H1 (cell line): ENCODE data around the gene PDXP. TPM values are rescaled to one million over a fixed set of nuclear protein-coding genes. Genes with fewer than 3 reads are reported as not detected.

ENCODE experiments used
- CTCF ChIA-PET: fragments of 300-600 bp; sonication (Branson Sonifier 250); formaldehyde crosslinking; loops from one replicate; lab custom pipeline; 2021; ENCODE audit not compliant: partially characterized antibody; lab: Charles Lee
- POLR2A ChIA-PET: fragments of 300-600 bp; sonication (Branson Sonifier 250); formaldehyde crosslinking; loops from one replicate; lab custom pipeline; 2021; ENCODE audit warnings: inconsistent platforms; ENCODE audit not compliant: partially characterized antibody; lab: Charles Lee
- DNase-seq, 2 experiments: peaks; one replicate each; pipeline versions ENCODE4 v3.0.0 to v3.0.0-alpha.2; 2010 to 2022; ENCODE audit warnings: low spot score in 2 of 2, low read depth in 1 of 2, mixed read lengths in 1 of 2
- FAIRE-seq: peaks from 2 replicates; lab custom pipeline; 2011; peaks lifted over from hg19 to GRCh38; lab: Jason Lieb, UNC
- H2AFZ ChIP-seq: 2 replicates; pipeline ENCODE4 v1.8.1; 2012; ENCODE audit warnings: low read length, inconsistent platforms
- H2AK5ac ChIP-seq: 2 replicates; pipeline ENCODE4 v1.6.1; 2013; ENCODE audit warnings: low read depth, low read length
- H2BK120ac ChIP-seq: replicated peaks from 2 replicates; pipeline ENCODE3; 2013; ENCODE audit warnings: low read depth, low read length, inconsistent platforms
- H2BK12ac ChIP-seq: 2 replicates; pipeline ENCODE4 v1.6.1; 2013; ENCODE audit warnings: low read depth, low read length
- H2BK15ac ChIP-seq: 2 replicates; pipeline ENCODE4 v1.6.1; 2013; ENCODE audit warnings: low read length
- H2BK20ac ChIP-seq: 2 replicates; pipeline ENCODE4 v1.6.1; 2013; ENCODE audit warnings: low read length
- H2BK5ac ChIP-seq: 2 replicates; pipeline ENCODE4 v1.6.1; 2013; ENCODE audit warnings: low read depth, low read length
- H3K14ac ChIP-seq: 2 replicates; pipeline ENCODE4 v1.6.1; 2013; ENCODE audit warnings: inconsistent platforms; ENCODE audit not compliant: insufficient read length
- H3K18ac ChIP-seq: 2 replicates; pipeline ENCODE4 v1.6.1; 2013; ENCODE audit warnings: low read length; ENCODE audit errors: extremely low read depth
- H3K23ac ChIP-seq: 2 replicates; pipeline ENCODE4 v1.6.1; 2013; ENCODE audit warnings: inconsistent platforms; ENCODE audit not compliant: insufficient read length
- H3K23me2 ChIP-seq: 2 replicates; pipeline ENCODE4 v1.6.1; 2013; ENCODE audit warnings: low read depth, low read length
- H3K27ac ChIP-seq: 2 replicates; pipeline ENCODE4 v1.6.1; 2011; ENCODE audit warnings: low read depth, low read length, inconsistent platforms
- H3K27me3 ChIP-seq, 4 experiments: replicated peaks in 1 of 4; 1 replicate in 1 of 4; 2 replicates in 3 of 4; pipeline versions ENCODE4 v1.6.1 to v1.8.1; 2011 to 2013; ENCODE audit warnings: low read length in 3 of 4, mild to moderate bottlenecking in 3 of 4, inconsistent platforms in 2 of 4, mixed read lengths in 2 of 4, moderate library complexity in 1 of 4; ENCODE audit not compliant: control insufficient read depth in 3 of 4, insufficient read depth in 3 of 4; ENCODE audit errors: extremely low read depth in 1 of 4
- H3K36me3 ChIP-seq, 4 experiments: 2 replicates each; pipeline versions ENCODE4 v1.6.1 to v1.8.1; 2011 to 2013; ENCODE audit warnings: mild to moderate bottlenecking in 4 of 4, low read length in 3 of 4, moderate library complexity in 2 of 4, control low read depth in 1 of 4, inconsistent platforms in 1 of 4; ENCODE audit not compliant: insufficient read depth in 4 of 4, control insufficient read depth in 2 of 4
- H3K4ac ChIP-seq: replicated peaks from 2 replicates; pipeline ENCODE3; 2013; ENCODE audit warnings: low read length, low read depth, mixed read lengths, inconsistent platforms; ENCODE audit not compliant: insufficient read length
- H3K4me1 ChIP-seq, 4 experiments: replicated peaks in 1 of 4; 1 replicate in 1 of 4; 2 replicates in 3 of 4; pipeline versions ENCODE4 v1.6.1 to v1.8.1; 2011 to 2013; ENCODE audit warnings: low read length in 3 of 4, inconsistent platforms in 2 of 4, mixed read lengths in 1 of 4; ENCODE audit not compliant: insufficient read depth in 4 of 4, control insufficient read depth in 3 of 4
- H3K4me2 ChIP-seq, 2 experiments: 2 replicates each; pipeline versions ENCODE4 v1.6.1 to v1.8.1; 2011 to 2013; ENCODE audit warnings: low read depth in 2 of 2, low read length in 2 of 2, control low read depth in 1 of 2, inconsistent platforms in 1 of 2, mild to moderate bottlenecking in 1 of 2; ENCODE audit not compliant: insufficient read depth in 1 of 2
- H3K4me3 ChIP-seq, 4 experiments: fragments of 200-600, 300-600 bp in 1 of 4; sonication (generic), shearing (Covaris generic), sonication (Bioruptor Twin) in 1 of 4; 2 replicates each; pipeline versions ENCODE4 v1.5.1 to v1.8.1; 2011 to 2016; ENCODE audit warnings: low read length in 4 of 4, low read depth in 3 of 4, control low read depth in 2 of 4, inconsistent platforms in 2 of 4, mild to moderate bottlenecking in 2 of 4, mixed read lengths in 1 of 4, moderate library complexity in 1 of 4; ENCODE audit not compliant: insufficient read depth in 2 of 4; ENCODE audit errors: extremely low read depth in 1 of 4
- H3K56ac ChIP-seq: replicated peaks from 2 replicates; pipeline ENCODE3; 2013; ENCODE audit warnings: low read depth, mild to moderate bottlenecking, mixed read lengths, low read length, inconsistent platforms; ENCODE audit not compliant: insufficient read length
- H3K79me1 ChIP-seq: 2 replicates; pipeline ENCODE4 v1.6.1; 2013; ENCODE audit warnings: low read depth, low read length, control low read depth
- H3K79me2 ChIP-seq, 2 experiments: 2 replicates each; pipeline versions ENCODE4 v1.6.1 to v1.8.1; 2012 to 2013; ENCODE audit warnings: low read length in 2 of 2, mild to moderate bottlenecking in 2 of 2, inconsistent platforms in 1 of 2; ENCODE audit not compliant: insufficient read depth in 2 of 2, control insufficient read depth in 1 of 2
- H3K9ac ChIP-seq, 4 experiments: replicated peaks in 1 of 4; 1 replicate in 1 of 4; 2 replicates in 3 of 4; pipeline versions ENCODE4 v1.6.1 to v1.8.1; 2011 to 2013; ENCODE audit warnings: low read depth in 3 of 4, low read length in 3 of 4, control low read depth in 2 of 4, mild to moderate bottlenecking in 2 of 4, moderate library complexity in 2 of 4, inconsistent platforms in 1 of 4; ENCODE audit errors: extremely low read depth in 1 of 4
- H3K9me3 ChIP-seq, 2 experiments: 2 replicates each; pipeline versions ENCODE4 v1.6.1 to v1.8.1; 2012 to 2013; ENCODE audit warnings: mild to moderate bottlenecking in 2 of 2, moderate library complexity in 2 of 2, control low read depth in 1 of 2, inconsistent platforms in 1 of 2, low read depth in 1 of 2, low read length in 1 of 2, mixed read lengths in 1 of 2; ENCODE audit not compliant: insufficient read depth in 2 of 2
- H4K20me1 ChIP-seq, 2 experiments: replicated peaks in 1 of 2; 2 replicates each; pipeline versions ENCODE3 to v1.8.1; 2011 to 2013; ENCODE audit warnings: inconsistent platforms in 2 of 2, low read length in 2 of 2, mild to moderate bottlenecking in 1 of 2; ENCODE audit not compliant: insufficient read depth in 2 of 2, control insufficient read depth in 1 of 2
- H4K5ac ChIP-seq: 2 replicates; pipeline ENCODE4 v1.6.1; 2013; ENCODE audit warnings: low read length, low read depth, mixed read lengths, inconsistent platforms; ENCODE audit not compliant: insufficient read length
- H4K8ac ChIP-seq: 2 replicates; pipeline ENCODE4 v1.8.0; 2013; ENCODE audit warnings: mild to moderate bottlenecking, moderate library complexity, low read length, inconsistent platforms; ENCODE audit not compliant: insufficient read depth; ENCODE audit errors: extremely low read depth
- H4K91ac ChIP-seq: replicated peaks from 2 replicates; pipeline ENCODE3; 2013; ENCODE audit warnings: low read length, mixed read lengths, inconsistent platforms; ENCODE audit not compliant: insufficient read length
- CEBPB ChIP-seq: IDR thresholded peaks from 2 replicates; pipeline ENCODE4 v1.6.1; 2012; ENCODE audit warnings: low read depth, low read length
- GTF2F1 ChIP-seq: IDR thresholded peaks from 2 replicates; pipeline ENCODE4 v1.6.1; 2012; ENCODE audit warnings: low read depth, low read length, improper control_type of control experiment, borderline replicate concordance
- KDM5A ChIP-seq: fragments of 200-600 bp; IDR thresholded peaks from 2 replicates; pipeline ENCODE4 v1.7.1; 2012; ENCODE audit warnings: mild to moderate bottlenecking, low read length, inconsistent platforms, mixed read lengths
- NRF1 ChIP-seq: IDR thresholded peaks from 2 replicates; pipeline ENCODE4 v1.6.1; 2011; ENCODE audit warnings: mild to moderate bottlenecking, low read depth, low read length, improper control_type of control experiment
- TAF1 ChIP-seq: IDR thresholded peaks from 2 replicates; pipeline ENCODE4 v1.6.1; 2011; ENCODE audit warnings: mild to moderate bottlenecking, low read depth, low read length
- ZNF274 ChIP-seq: IDR thresholded peaks from 2 replicates; pipeline ENCODE4 v1.7.0; 2012; ENCODE audit warnings: low read length, borderline replicate concordance; ENCODE audit errors: extremely low read depth
- WGBS, 2 experiments: shearing (Covaris generic) in 1 of 2; methylation state at CpG; one replicate each; pipeline versions ENCODE4 v1.1.6 to v1.1.7; 2013 to 2015; ENCODE audit warnings: low lambda C conversion rate in 2 of 2, mixed read lengths in 2 of 2, inconsistent platforms in 1 of 2, low coverage in 1 of 2, missing lambda C conversion rate in 1 of 2; ENCODE audit not compliant: insufficient replicate concordance in 2 of 2, insufficient coverage in 1 of 2, insufficient read length in 1 of 2; ENCODE audit errors: extremely low coverage in 1 of 2, missing lambda C conversion rate in 1 of 2; 5-methylcytosine and 5-hydroxymethylcytosine counted together
- polyA plus RNA-seq, 7 experiments: library from polyadenylated mRNA; depleted of rRNA in 3 of 7; stranded (reverse) in 5 of 7; unstranded in 2 of 7; fragments of >200 nt in 5 of 7; fragments of 200-250 nt in 2 of 7; gene quantifications; 1 replicate in 5 of 7; 2 replicates in 1 of 7; 4 replicates in 1 of 7; pipeline versions ENCODE4 v1.2.1 to v1.2.3, GENCODE V29; 2011 to 2013; ENCODE audit warnings: missing spikeins in 2 of 7, mixed read lengths in 2 of 7
- total RNA-seq: library from RNA; stranded (reverse); fragmentation: NEBNext Ultra II Directional; extraction: Animal tissue kit (Norgen Biotek cat#: 25700); gene quantifications from 2 replicates; pipeline ENCODE4 v1.2.1, GENCODE V29; 2021
- TF ChIP-seq, protein P1 (sequence below): IDR thresholded peaks from 2 replicates; pipeline ENCODE4 v1.6.1; 2011; ENCODE audit warnings: low read depth, mild to moderate bottlenecking, low read length; ENCODE audit not compliant: insufficient read depth

The PDXP gene
- total and polyA plus RNA-seq, 2 of the 8 experiments (the other 6 are each of a cell fraction or from before 2014, with no cell fraction given), result 36.6 to 67.7 TPM

DNA sequence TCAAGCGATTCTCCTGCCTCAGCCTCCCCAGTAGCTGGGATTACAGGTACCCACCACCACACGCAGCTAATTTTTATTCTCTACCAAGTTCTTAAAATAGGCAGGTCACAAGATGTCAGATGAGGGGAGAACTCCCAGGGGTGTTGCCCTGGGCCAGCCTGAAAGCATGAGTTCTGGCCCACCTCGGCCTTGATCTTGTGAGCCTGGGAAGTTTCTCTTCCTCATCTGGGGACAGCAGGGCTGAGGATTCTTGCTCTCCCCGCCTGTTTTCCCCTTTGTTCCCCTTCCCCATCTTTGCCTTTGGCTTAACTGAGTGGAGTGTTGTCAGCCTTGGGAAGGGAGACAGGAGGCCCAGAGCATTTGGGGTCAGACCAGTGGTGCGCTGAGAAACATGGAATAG is 3.5 kb downstream of the PDXP start:
- no peak overlapping the region for H3K18ac ChIP-seq
- 95% methylated on average over 5 of the region's 5 CpGs; no CpG with 5 or more reads in 1 of the 2 experiments for WGBS, 2 experiments
- no peak overlapping the region for H3K9ac ChIP-seq
- H3K36me3 ChIP-seq, result peaks cover 2 to 16% (median 8%) of the 10 kb centered on the region in 4 experiments; a peak in 5 of 8 replicates
- no peak overlapping the region for H4K5ac ChIP-seq
- H4K20me1 ChIP-seq, result peaks cover 23 to 43% of the 10 kb centered on the region in 2 experiments
- POLR2A ChIA-PET, result interaction anchor here (0.6 to 5.1 kb wide), 5 partner anchors 10 to 142 kb away, joined by 3 to 37 read pairs (median 13); partner anchors contain the start of gene LGALS1
- no peak overlapping the region for H2BK20ac ChIP-seq
- no peaks in the 10 kb centered on the region for H3K27me3 ChIP-seq
- no peak overlapping the region for H3K23ac ChIP-seq
- H3K56ac ChIP-seq, result no peak overlapping the region
- no peak overlapping the region for H2BK12ac ChIP-seq
- peaks cover 11% of the 10 kb centered on the region for H3K23me2 ChIP-seq
- H3K4me2 ChIP-seq, result no peak overlapping the region
- no peak overlapping the region for H4K91ac ChIP-seq
- FAIRE-seq, result no peak
- H2AK5ac ChIP-seq, result no peak overlapping the region
- no peak overlapping the region for H2BK5ac ChIP-seq
- no peak overlapping the region for H3K4me3 ChIP-seq
- TF ChIP-seq, protein P1, sequence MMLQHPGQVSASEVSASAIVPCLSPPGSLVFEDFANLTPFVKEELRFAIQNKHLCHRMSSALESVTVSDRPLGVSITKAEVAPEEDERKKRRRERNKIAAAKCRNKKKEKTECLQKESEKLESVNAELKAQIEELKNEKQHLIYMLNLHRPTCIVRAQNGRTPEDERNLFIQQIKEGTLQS, result no peak
- TF ChIP-seq CEBPB, result no peak
- no peak for TF ChIP-seq ZNF274
- TF ChIP-seq KDM5A, result no peak
- no peak for TF ChIP-seq GTF2F1
- TF ChIP-seq NRF1, result no peak
- no peak for TF ChIP-seq TAF1
- H4K8ac ChIP-seq, result no peak overlapping the region
- no peak for DNase-seq
- H3K27ac ChIP-seq, result no peak overlapping the region
- H3K4ac ChIP-seq, result no peak overlapping the region
- H3K4me1 ChIP-seq, result peaks cover 0 to 21% (median 6%) of the 10 kb centered on the region in 4 experiments; a peak in 5 of 7 replicates
- no peak overlapping the region for H2BK15ac ChIP-seq
- peaks cover 25 to 56% of the 10 kb centered on the region in 2 experiments; a peak in 3 of 4 replicates for H3K79me2 ChIP-seq
- peaks cover 30% of the 10 kb centered on the region for H3K79me1 ChIP-seq
- H2AFZ ChIP-seq, result no peak overlapping the region
- no peaks in the 10 kb centered on the region for H3K9me3 ChIP-seq
- CTCF ChIA-PET, result interaction anchor here (0.6 to 12.1 kb wide), 12 partner anchors 9 to 121 kb away, joined by 3 to 165 read pairs (median 4); partner anchors contain the start of genes LGALS1, NOL12 and SH3BP1
- no peak overlapping the region for H3K14ac ChIP-seq
- no peak overlapping the region for H2BK120ac ChIP-seq
